ENCODE data around the gene RBFOX2. TPM values are rescaled to one million over a fixed set of nuclear protein-coding genes. Genes with fewer than 3 reads are reported as not detected.
"Not testable (repeated sequence)": the region's sequence is repeated elsewhere in the genome, so short reads cannot be mapped to it uniquely, and the experiment has no call there.

Gene RBFOX2
- total RNA-seq, 1 experiment from 2014 or later = 147 TPM

GRCh38 chr22:36054446-36054845, 25.8 kb upstream of the RBFOX2 start:
- not testable (repeated sequence) for H3K4me3 ChIP-seq; H3K27ac ChIP-seq; DNase-seq; H3K27me3 ChIP-seq; H3K4me1 ChIP-seq; H3K36me3 ChIP-seq; H3K9me3 ChIP-seq (replicated peaks)

- Histone ChIP-seq H3K27ac (no peak overlapping the region), H3K9me3 (replicated peaks) (no peaks in the 10 kb centered on the region), H3K27me3 (no peaks in the 10 kb centered on the region), H3K36me3 (no peaks in the 10 kb centered on the region), H3K4me3 (no peak overlapping the region), H3K4me1 (peaks cover 5% of the 10 kb centered on the region; the same call in 1 of the 2 replicates)
- no peak for DNase-seq
Measured at GRCh38 chr22:36053242-36054147, 24.9 kb upstream of the RBFOX2 start.

GRCh38 chr22:36052505-36052941, 23.9 kb upstream of the RBFOX2 start:
- Histone ChIP-seq H3K4me1 (peaks cover 5% of the 10 kb centered on the region; the same call in 1 of the 2 replicates), H3K27me3 (no peaks in the 10 kb centered on the region), H3K27ac (no peak overlapping the region), H3K36me3 (no peaks in the 10 kb centered on the region), H3K4me3 (no peak overlapping the region), H3K9me3 (replicated peaks) (no peaks in the 10 kb centered on the region)
- DNase-seq = no peak

GRCh38 chr22:36049678-36049997, 21.0 kb upstream of the RBFOX2 start:
- no peaks in the 10 kb centered on the region for H3K36me3 ChIP-seq
- H3K4me1 ChIP-seq = no peaks in the 10 kb centered on the region
- H3K27me3 ChIP-seq = no peaks in the 10 kb centered on the region
- DNase-seq = no peak
- no peaks in the 10 kb centered on the region for H3K9me3 ChIP-seq (replicated peaks)
- no peak overlapping the region for H3K4me3 ChIP-seq
- H3K27ac ChIP-seq = no peak overlapping the region

- Histone ChIP-seq H3K27ac (no peak overlapping the region), H3K4me3 (no peak overlapping the region), H3K27me3 (no peaks in the 10 kb centered on the region), H3K36me3 (no peaks in the 10 kb centered on the region), H3K4me1 (no peaks in the 10 kb centered on the region), H3K9me3 (replicated peaks) (no peaks in the 10 kb centered on the region)
- no peak for DNase-seq
Measured at GRCh38 chr22:36048911-36049677, 20.5 kb upstream of the RBFOX2 start.

- not testable (repeated sequence) for DNase-seq; H3K4me3 ChIP-seq; H3K36me3 ChIP-seq; H3K27ac ChIP-seq; H3K4me1 ChIP-seq; H3K9me3 ChIP-seq (replicated peaks); H3K27me3 ChIP-seq
Measured at GRCh38 chr22:36044517-36044916, 15.9 kb upstream of the RBFOX2 start.

- no peak for DNase-seq
- Histone ChIP-seq H3K9me3 (replicated peaks) (no peaks in the 10 kb centered on the region), H3K36me3 (no peaks in the 10 kb centered on the region), H3K27ac (no peak overlapping the region), H3K27me3 (no peaks in the 10 kb centered on the region), H3K4me3 (no peak overlapping the region), H3K4me1 (no peaks in the 10 kb centered on the region)
Measured at GRCh38 chr22:36042240-36042639, 13.6 kb upstream of the RBFOX2 start.

GRCh38 chr22:36039125-36039524, 10.5 kb upstream of the RBFOX2 start:
- no peaks in the 10 kb centered on the region for H3K36me3 ChIP-seq
- no peaks in the 10 kb centered on the region for H3K27me3 ChIP-seq
- no peak for DNase-seq
- H3K9me3 ChIP-seq (replicated peaks) = no peaks in the 10 kb centered on the region
- H3K27ac ChIP-seq = no peak overlapping the region
- no peak overlapping the region for H3K4me3 ChIP-seq
- no peaks in the 10 kb centered on the region for H3K4me1 ChIP-seq

GRCh38 chr22:36037102-36037758, 8.6 kb upstream of the RBFOX2 start:
- H3K4me3 ChIP-seq = no peak overlapping the region
- H3K36me3 ChIP-seq = no peaks in the 10 kb centered on the region
- no peaks in the 10 kb centered on the region for H3K9me3 ChIP-seq (replicated peaks)
- no peaks in the 10 kb centered on the region for H3K4me1 ChIP-seq
- no peaks in the 10 kb centered on the region for H3K27me3 ChIP-seq
- no peak for DNase-seq
- no peak overlapping the region for H3K27ac ChIP-seq

GRCh38 chr22:36036167-36036624, 7.6 kb upstream of the RBFOX2 start:
- no peaks in the 10 kb centered on the region for H3K36me3 ChIP-seq
- no peak for DNase-seq
- H3K27me3 ChIP-seq = no peaks in the 10 kb centered on the region
- H3K4me1 ChIP-seq = no peaks in the 10 kb centered on the region
- H3K4me3 ChIP-seq = no peak overlapping the region
- H3K27ac ChIP-seq = no peak overlapping the region
- H3K9me3 ChIP-seq (replicated peaks) = no peaks in the 10 kb centered on the region

GRCh38 chr22:36032611-36033010, 4.0 kb upstream of the RBFOX2 start:
- no peaks in the 10 kb centered on the region for H3K27me3 ChIP-seq
- DNase-seq = no peak

GRCh38 chr22:36029406-36029755, 757 bp upstream of the RBFOX2 start:
- Histone ChIP-seq H3K27ac (no peak overlapping the region), H3K4me1 (no peaks in the 10 kb centered on the region), H3K9me3 (replicated peaks) (no peaks in the 10 kb centered on the region), H3K4me3 (peak overlapping the region; percentile 89), H3K27me3 (no peaks in the 10 kb centered on the region), H3K36me3 (no peaks in the 10 kb centered on the region)
- no peak for DNase-seq

More at GRCh38 chr22:36032611-36033010, 4.0 kb upstream of the RBFOX2 start:
- no peaks in the 10 kb centered on the region for H3K36me3 ChIP-seq
- H3K27ac ChIP-seq = no peak overlapping the region
- H3K4me1 ChIP-seq = no peaks in the 10 kb centered on the region
- no peaks in the 10 kb centered on the region for H3K9me3 ChIP-seq (replicated peaks)
- H3K4me3 ChIP-seq = no peak overlapping the region

GRCh38 chr22:36027935-36028645, 534 bp downstream of the RBFOX2 start:
- Histone ChIP-seq H3K27me3 (no peaks in the 10 kb centered on the region), H3K4me1 (no peaks in the 10 kb centered on the region), H3K27ac (peak overlapping the region; percentile 77), H3K9me3 (replicated peaks) (no peaks in the 10 kb centered on the region), H3K36me3 (no peaks in the 10 kb centered on the region), H3K4me3 (peak overlapping the region; percentile 89)
- DNase-seq = peak in 1 of 2 experiments; percentile 21

- Histone ChIP-seq H3K4me1 (0 out of 2 replicates have a peak, but pooled peaks cover under 1% of the 10 kb centered on the region), H3K27ac (peak overlapping the region; percentile 26), H3K36me3 (no peaks in the 10 kb centered on the region), H3K9me3 (replicated peaks) (no peaks in the 10 kb centered on the region), H3K4me3 (peak overlapping the region; percentile 89), H3K27me3 (no peaks in the 10 kb centered on the region)
- peak; percentile 10 to 50 for DNase-seq
Measured at GRCh38 chr22:36027579-36027934, 1.1 kb downstream of the RBFOX2 start.

All from SJCRH30 (cell line).